Measurements from ENCODE around the gene TNFRSF21.

DNA sequence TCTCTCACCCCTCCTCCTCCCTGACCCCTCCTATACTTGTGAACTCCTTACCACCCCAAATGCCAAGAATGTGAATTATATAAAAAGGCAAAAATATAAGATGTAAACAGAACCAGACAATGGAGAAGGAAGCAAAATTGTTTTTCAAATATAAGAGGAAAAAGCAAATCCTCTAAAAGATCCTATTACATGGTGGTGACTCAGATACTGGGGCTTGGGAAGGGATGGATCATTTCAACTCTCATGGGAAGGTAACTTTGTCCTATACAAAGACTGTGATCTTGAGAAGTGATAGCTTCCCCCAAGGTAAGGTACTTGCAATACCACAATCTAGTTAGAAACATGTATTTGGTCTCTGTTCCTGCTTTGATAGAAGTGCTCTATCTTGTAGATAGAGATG, 24.6 kb upstream of the TNFRSF21 start:
- TF ChIP-seq, protein P1, sequence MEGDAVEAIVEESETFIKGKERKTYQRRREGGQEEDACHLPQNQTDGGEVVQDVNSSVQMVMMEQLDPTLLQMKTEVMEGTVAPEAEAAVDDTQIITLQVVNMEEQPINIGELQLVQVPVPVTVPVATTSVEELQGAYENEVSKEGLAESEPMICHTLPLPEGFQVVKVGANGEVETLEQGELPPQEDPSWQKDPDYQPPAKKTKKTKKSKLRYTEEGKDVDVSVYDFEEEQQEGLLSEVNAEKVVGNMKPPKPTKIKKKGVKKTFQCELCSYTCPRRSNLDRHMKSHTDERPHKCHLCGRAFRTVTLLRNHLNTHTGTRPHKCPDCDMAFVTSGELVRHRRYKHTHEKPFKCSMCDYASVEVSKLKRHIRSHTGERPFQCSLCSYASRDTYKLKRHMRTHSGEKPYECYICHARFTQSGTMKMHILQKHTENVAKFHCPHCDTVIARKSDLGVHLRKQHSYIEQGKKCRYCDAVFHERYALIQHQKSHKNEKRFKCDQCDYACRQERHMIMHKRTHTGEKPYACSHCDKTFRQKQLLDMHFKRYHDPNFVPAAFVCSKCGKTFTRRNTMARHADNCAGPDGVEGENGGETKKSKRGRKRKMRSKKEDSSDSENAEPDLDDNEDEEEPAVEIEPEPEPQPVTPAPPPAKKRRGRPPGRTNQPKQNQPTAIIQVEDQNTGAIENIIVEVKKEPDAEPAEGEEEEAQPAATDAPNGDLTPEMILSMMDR (IDR thresholded peaks at IDR 0.05; ENCODE audit: low read length) = no peak
- no peak for TF ChIP-seq EZH2 (optimal IDR thresholded peaks at IDR 0.05; ENCODE audit: low read depth, low read length)
